ENCODE measurements around the gene TRABD.
"Not testable (repeated sequence)": the region's sequence is repeated elsewhere in the genome, so short reads cannot be mapped to it uniquely, and the experiment has no call there.

The TRABD gene

DNA sequence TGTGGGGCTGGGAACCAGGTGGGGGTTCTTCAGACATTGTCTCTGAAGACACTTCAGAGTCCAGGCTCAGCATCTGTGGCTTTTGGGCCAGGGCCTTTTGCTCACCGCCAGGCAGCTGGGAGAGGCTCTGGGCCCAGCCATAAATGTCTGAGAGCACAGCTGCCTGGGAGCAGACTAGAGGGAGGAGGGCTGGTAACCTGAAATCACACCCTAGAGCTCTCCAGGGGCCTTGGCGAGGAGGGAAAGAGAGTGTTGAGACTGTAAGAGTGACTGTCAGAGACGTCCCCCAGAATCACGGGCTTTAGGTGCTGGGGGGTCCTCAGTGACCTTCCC, 4.1 kb downstream of the TRABD start:
- no peak for DNase-seq

DNA sequence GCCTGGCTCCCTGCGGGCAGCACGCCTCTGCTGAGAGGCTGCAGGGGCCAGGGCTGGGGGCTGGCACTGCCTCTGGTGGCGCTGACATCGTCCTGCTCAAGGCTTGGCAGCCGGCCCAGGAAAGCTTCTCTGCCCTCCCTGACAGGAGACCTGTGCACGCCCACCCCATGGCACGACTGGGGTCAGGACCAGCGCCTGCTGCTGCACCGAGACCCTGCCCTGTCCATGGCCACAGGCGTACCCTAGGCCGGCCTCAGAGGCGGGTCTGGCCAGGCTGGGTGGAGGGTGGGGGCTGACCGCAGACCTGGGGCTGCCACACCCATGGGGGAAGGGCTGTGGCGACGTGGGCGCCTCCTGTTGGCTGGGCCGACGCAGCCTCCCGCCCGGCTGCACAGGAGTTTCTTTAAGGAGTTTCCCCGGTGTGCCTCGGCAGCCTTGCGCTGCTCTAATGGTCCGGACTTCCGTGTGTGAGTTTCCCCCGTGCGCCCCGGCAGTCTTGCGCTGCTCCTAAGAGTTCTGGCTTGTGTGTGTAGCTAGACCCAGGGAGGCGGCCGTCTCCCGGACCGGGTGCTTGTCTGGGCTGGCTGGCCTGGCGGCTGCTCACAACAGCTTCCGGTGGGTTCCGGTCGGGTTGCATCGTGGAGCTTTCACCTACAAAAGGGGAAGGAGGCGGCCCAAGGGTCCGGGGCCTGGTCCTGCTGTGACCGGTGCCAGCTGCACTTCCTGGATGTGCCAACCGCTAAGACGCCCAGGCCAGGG, 4.6 kb downstream of the TRABD start:
- peak; percentile 73 for DNase-seq

DNA sequence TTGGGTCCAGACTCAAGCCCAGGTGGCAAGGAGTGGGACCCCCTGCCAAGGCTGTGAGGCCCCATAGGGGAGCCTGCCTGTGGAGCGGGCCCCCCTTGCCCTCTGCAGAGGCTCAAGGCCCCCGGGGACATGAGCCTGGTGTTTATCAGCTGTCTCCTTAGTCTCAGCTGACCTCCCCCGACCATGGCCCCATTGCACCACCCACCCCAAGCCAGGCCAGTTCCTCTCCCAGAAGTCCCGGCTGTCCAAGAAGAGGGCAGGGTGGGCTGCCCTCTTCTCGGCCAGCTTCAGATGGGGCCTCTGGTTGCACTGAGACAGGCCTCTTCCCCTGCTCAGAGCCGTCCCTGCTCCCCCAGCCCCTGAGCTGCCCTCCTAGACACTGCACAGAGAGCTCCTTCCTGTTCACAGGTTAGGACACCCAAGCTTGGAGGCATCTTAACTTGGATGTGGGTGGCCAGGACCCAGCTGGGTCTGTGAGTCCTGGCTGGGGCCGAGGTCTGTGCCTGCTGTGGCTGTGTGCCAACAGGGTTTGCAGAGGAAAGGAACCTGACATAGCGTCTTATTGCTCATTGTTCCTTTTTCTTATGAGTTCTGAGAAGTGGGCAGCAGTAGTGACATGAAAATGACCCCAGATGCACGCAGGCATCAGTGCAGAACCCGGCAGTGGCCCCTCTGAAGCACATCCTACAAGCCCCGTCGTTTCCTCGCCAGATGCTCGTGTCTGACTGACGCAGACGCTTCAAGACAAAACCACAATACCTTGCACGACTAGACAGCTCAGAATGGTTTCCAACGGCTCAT, 5.4 kb downstream of the TRABD start:
- DNase-seq = no peak

DNA sequence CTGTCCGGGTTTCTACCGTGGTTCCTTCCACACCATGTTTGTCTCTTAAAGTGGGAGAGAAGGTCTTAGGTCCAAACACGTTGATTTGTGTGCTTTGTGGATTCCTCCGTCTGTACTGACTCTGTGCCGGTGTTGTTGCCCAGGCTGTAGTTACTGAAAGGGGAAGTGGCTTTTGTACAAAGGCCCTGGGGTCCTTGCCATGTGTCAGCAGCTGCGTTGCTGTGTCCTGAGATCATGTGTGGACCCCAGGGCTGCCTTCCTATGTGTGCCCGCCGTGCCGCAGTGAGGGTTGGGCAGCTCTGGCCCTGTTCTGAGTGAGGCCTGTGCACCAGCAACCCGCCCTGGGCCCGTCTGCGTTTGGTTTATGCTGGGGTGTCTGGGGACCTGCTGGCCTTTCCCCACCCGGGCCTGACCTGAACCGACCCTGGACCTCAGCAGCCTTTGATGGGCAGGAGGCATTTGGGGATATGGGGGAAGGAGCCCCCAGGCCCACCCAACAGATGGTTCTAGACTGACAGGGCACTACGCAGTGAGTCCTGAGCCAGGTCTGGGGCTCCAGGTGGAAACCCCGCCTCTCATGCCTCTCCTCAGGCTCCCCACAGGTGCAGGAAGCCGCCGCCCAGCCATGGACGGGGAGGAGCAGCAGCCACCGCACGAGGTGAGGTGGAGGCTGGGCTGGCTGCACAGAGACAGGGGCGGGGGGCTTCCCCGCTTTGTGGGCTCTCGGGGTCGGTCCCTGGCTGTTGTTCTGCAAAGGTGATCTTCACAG, 6.9 kb downstream of the TRABD start:
- no peak for DNase-seq

DNA sequence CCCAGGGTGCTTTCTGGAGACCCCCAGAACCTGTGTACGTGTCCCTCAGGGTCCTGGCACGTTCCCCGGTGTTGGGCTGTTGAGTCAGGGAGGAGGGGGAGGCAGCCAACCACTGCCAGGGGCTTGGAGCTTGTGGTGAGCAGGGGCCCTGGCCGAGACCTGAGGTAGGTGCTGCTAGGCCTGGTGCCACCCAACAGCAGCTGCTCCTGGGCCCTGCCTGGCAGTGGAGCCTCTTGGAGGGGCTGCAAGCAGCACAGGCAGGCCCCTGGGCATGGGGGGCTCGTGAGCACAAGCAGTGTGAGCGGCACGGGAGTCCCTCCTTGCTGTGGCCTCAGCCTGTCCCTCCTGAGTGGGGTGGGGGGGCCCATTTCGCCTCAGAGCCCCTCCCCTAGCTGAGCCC, 7.9 kb downstream of the TRABD start:
- no peak for DNase-seq

DNA sequence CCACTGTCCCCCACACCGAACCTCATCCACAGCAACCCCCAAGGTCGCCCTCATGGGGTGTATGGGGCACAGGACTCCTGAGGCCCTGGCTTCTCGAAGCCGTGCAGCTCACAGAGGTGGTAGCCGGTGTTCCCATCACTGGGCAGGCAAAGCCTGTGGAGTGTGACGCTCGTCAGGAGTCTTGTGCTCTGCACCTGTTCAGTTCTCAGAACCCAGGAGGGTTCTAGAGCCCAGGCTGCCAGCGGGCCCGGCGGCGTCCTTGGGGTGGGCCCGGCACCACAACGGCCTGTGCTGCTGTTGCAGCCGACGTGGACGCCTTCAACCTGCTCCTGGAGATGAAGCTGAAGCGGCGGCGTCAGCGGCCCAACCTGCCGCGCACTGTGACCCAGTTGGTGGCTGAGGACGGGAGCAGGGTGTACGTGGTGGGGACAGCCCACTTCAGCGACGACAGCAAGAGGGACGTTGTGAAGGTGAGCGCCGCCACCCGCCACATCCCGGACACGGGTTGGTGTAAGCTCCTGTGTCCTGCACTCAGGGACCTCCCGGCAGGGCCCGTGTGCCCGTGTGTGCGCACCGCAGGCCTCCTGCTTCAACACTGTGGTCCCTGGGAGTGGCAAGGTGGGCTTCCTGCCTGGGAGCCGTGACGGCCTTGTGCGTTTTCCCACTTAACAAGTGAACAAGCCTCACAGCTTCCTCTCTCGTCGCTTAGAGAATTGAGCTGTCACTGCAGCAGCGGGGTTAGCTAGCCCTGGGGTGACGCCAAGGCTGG, 8.5 kb downstream of the TRABD start:
- DNase-seq = no peak

DNA sequence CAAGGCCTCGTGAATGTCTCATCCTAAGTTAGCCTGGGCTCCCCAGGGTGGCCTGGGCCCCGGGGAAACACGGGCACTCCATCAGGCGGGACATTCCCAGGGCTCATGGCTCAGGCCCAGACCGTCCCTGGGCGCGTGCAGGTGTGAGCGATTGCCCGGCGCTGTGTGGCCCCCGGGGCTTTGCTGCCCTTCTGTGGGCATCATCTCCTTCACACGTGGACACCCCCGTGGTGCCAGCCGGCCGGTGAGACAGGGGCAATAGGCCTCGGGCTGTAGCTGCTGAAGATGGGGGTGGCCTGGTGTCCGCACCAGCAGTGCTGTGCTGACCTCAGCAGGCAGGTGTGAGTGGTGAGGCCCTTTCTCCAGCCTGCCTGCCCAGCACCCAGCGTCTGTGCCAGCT, 10.5 kb downstream of the TRABD start:
- DNase-seq = no peak

DNA sequence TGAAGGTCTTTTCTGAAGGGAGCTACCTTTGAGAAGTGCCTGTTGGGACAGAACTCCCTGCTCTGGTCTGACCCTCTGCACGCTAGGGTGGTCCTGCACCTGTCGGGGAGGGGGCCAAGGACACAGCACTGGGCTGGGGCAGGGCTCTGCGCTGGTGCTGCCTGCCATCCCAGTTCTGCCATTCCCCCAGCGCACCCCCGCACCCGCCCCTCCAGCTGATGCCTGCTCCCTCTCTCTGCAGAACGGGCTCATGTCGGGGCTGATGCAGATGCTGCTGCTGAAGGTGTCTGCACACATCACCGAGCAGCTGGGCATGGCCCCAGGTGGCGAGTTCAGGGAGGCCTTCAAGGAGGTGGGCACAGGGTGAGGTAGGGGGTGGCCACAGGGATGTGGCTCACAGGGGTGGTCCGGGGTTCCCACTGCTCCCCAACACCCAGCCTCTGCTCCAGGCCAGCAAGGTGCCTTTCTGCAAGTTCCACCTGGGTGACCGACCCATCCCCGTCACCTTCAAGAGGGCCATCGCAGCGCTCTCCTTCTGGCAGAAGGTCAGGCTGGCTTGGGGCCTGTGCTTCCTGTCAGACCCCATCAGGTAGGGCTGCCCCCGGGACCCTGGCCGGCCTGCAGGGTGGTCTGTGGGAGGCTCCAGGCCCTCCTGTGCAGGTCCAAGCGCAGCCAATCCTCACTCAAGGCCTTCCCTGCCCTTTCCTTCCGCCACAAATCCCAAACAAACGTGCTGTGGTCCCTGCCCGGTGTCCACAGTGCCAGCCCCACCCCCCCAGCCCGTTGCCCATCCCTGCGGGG, 11.5 kb downstream of the TRABD start:
- DNase-seq = no peak

DNA sequence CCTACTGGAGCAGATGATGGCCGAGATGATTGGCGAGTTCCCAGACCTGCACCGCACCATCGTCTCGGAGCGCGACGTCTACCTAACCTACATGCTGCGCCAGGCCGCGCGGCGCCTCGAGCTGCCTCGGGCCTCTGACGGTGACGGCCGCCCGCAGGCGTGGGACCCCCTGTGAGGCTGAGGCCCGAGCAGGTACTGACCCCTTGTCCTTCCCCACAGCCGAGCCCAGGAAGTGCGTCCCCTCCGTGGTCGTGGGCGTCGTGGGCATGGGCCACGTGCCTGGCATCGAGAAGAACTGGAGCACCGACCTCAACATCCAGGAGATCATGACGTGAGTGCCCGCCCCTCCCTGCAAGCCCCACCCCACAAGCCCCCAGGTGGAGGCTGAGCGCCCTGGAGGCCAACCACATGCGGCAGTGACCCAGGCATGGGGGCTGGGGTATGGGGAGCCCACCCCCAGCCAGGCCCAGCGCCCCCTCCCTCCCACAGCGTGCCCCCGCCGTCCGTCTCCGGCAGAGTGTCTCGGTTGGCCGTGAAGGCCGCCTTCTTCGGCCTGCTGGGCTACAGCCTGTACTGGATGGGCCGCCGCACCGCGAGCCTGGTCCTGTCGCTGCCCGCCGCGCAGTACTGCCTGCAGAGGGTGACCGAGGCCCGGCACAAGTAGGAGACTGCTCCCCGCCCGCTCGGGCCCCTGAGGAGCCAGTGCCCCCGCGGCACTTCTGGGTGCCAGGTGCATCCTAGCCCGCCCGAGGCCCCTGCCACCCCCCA, 12.3 kb downstream of the TRABD start:
- no peak for DNase-seq

DNA sequence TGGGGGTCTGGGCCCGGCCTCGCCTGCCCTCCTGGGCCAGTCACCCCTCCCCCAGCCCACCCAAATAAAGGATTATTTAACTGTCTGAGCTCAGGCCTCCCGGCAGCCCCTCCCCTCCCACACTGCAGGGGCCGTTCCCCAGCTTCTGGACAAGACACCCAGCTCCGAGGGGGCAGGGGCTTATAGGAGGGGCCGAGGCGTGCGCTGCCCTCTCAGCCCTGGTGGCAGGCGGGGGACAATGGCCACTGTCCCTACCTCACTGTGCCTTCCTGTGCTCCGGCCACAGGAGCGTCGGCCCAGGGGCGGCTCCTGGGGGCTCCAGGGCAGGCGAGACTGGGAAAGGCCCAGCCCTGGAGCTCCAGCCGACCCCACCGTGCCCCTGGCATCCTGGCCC, 12.9 kb downstream of the TRABD start:
- DNase-seq = no peak

DNA sequence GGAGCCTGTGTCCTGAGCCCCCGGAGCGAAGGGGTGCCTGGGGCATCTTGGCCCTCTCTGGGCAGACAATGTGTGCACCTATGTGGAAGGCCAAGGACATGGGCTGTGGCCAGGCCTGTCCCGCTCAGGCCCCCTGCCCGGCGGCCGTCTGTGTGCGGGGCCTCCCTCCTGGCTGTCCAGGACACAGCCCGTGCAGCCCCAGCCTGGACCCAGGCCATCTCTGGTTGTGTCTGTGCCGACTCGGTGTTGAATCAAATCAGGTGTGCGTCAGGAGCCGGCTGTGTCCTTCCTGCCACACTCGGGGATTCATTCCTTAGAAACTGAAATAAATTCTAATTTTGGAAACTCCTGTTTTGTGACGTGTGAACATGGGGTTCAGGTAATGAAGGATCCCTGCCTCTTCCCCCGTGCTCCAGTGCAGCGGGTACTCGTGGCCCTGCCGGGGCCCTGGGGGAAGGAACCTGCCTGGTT, 13.6 kb downstream of the TRABD start:
- no peak for DNase-seq

DNA sequence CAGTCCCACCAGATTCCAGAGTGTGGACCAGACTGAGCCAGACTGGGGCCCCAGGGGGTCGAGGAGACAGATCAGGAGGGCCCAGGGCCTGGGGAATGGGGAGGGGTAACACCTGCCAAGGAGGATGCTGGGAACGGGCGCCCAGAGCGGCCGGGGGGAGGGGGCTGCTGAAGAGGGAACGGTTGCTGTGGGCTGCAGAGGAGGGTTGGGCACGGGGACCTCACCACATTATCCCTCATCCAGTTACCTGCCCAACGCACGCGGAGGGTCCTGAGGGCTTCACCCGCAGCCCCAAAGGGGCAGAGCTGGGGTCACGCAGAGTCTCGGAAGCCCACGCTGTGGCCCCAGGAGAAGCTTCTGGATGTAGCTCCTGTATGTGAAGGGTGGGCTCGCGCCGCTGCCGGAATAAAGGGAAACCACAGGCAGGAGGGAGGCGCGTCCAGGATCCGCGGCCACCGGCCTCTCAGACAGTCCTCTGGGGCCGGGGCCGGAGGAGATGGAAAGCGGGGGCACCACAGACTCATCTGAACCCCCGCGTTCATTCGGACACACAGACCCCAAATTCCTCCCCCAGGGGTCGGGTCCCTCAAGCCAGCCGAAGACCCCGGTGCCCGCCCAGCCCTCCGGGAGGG, 14.2 kb downstream of the TRABD start:
- DNase-seq = no peak

DNA sequence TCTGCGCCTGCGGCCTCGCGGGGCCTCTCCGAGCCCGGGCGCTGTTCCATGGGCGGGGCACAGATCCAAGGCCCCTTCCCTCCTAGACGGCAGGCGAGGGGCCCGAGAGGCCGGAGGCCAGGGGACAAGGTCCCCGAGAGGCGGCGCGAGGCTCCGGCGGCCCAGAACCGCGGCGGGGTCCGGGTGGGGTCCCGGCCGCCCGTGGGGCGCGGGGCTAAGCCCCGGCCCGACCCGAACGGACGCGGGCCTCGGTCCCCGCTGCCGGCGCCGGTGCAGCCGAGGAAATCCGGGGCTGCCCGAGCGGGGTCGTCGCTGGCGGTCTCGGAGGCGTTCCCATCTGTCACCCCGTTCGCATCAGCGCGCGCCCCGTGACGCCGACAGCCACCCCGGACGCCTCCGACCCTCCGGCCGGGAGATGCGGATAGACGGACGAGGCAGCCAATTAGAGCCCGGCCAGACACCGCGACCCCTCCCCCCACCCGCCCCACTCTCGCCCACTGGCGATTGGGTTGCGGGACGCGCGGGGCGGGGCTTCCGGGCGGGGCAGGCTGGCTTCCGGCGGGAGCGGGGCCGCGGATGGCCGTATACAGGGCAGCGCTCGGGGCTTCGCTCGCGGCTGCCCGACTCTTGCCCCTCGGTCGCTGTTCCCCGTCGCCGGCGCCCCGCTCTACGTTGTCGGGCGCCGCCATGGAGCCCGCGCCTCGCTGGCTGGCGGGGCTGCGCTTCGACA, 14.9 kb downstream of the TRABD start, which contains the start of gene SELENOO:
TSS of gene SELENOO (plus strand) at position 551 of the 730 bp plus-strand sequence. CDS start at position 577, 26 bp downstream.
- peak; percentile 79 for DNase-seq

DNA sequence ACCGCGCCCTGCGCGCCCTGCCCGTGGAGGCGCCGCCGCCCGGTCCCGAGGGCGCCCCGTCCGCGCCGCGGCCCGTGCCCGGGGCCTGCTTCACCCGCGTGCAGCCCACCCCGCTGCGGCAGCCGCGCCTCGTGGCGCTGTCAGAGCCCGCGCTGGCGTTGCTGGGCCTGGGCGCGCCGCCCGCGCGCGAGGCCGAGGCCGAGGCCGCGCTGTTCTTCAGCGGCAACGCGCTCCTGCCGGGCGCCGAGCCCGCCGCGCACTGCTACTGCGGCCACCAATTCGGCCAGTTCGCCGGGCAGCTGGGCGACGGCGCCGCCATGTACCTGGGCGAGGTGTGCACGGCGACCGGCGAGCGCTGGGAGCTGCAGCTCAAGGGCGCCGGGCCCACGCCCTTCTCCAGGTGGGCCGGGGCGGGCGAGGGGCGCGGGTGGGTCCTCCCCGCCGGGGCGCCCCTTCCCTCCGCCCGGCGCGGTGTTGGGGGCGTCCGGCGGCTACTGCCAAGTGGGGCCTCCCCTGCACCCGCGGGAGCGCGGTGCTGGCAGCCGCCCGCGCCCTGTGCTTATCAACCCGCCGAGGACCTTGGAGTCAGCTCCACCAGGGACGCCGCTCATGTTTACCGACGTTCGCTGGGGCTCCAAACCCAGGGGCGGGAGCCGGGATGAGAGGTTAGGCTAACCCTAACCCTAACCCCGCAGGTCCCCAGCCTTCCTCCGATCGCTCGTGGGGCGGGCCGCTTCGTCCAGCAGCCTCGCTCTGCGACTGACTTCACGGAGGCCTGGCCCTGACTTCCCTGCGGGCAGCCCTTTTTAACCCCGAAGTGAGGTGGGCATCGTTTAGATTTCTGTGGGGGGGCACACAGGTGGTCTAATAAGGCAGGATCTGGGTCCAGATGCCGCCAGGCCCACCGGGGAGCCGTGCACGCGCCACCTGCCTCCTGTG, 15.7 kb downstream of the TRABD start:
- DNase-seq = no peak

DNA sequence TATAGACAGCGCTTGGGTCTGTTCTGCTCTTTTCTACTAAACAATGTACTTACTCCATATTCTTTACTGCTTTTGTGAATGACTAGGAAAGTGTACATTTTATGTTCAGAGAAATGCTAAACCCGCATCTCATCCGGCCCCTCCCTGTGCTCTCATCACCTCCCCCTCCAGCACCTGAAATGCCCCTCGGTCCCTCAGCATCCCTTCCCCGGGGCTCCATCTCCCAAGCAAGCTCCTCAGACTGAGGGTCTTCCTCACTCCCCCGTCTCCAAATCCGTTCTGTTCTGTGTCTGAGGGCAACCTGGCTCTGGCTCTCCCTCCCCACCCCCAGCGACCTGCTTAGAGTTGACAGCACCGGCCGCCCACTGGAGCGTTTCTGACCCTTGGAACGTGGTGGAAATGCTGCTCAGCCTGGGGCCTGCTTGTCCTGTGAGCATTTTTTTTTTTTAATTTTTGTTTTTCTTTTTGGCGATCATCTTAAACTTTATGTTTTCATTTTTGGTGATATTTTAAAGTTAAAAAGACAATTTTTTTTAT, 16.5 kb downstream of the TRABD start:
- DNase-seq = no peak

DNA sequence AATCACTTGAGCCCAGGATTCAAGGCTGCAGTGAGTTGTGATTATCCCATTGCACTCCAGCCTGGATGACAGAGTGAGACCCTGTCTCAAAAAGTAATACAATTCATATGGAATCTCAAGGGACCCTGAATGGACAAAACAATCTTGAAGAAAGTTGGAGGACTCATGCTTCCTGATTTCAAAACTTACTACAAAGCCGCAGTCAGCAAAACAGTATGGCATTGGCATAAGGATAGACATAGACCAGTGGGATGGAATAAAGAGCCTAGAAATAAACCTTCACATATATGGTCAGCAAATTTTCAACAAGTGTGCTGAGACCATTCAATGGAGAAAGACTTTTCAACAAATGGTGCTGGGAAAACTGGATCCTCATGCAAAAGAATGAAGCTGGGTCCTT, 17.6 kb downstream of the TRABD start:
- DNase-seq = no peak

DNA sequence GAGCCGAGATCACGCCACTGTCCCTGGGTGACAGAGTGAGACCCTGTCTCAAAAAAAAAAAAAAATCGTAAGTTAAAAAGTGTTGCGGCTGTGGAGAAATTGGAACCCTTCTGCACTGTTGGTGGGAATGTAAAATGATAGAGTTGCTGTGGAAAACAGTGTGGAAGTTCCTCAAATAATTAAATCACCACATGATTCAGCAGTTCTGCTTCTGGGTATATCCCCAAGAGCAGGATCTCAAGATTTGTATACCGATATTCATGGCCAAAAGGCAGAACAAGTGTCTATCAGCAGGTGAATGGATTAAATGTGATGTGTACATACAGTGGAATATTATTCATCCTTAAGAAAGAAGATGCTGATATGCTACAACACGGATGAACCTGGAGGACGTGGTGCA, 18.9 kb downstream of the TRABD start:
- DNase-seq = no peak

DNA sequence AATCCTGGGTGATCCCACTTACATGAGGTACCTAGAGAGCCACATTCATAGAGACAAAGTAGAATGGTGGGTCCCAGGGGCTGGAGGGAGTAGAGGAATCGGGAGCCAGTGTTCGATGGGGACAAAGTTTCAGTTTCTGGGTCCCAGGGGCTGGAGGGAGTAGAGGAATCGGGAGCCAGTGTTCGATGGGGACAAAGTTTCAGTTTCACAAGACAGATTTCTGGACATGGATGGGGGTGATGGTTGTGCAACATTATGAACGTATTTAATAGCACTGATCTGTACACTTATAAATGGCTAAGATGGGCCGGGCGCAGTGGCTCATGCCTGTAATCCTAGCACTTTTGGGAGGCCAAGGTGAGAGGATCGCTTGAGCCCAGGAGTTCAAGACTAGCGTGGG, 19.3 kb downstream of the TRABD start:
- not testable (repeated sequence) for DNase-seq
